ENCODE measurements around the gene PRDX6. TPM values are rescaled to one million over a fixed set of nuclear protein-coding genes. Genes with fewer than 3 reads are reported as not detected.

PRDX6 gene
- total RNA-seq, 2 experiments from 2014 or later, result 109 to 148 TPM

GRCh38 chr1:173520799-173521198 lies 43.7 kb downstream of the PRDX6 start:
- Histone ChIP-seq H3K4me1 (ENCODE audit: insufficient read depth, low read length, poor library complexity, severe bottlenecking) (no peaks in the 10 kb centered on the region), H3K36me3 (ENCODE audit: insufficient read depth, low read length) (no peaks in the 10 kb centered on the region), H4K20me1 (ENCODE audit: insufficient read depth, low read length) (no peaks in the 10 kb centered on the region), H3K79me2 (ENCODE audit: insufficient read depth, low read depth, low read length) (no peaks in the 10 kb centered on the region), H3K27ac (ENCODE audit: low read depth, low read length, poor library complexity, severe bottlenecking) (no peak overlapping the region), H2AFZ (ENCODE audit: low read length) (no peak overlapping the region), H3K4me2 (ENCODE audit: low read length) (no peak overlapping the region), H3K9me2 (ENCODE audit: insufficient read depth, low read length) (no peaks in the 10 kb centered on the region), H3K4me3 (ENCODE audit: low read depth, low read length, poor library complexity, severe bottlenecking) (no peak overlapping the region), H3K9me3 (ENCODE audit: low read length) (no peaks in the 10 kb centered on the region)
- no peak for TF ChIP-seq CTCF (conservative IDR thresholded peaks at IDR 0.05; ENCODE audit: low read length)
- TF ChIP-seq EZH2phosphoT487 (IDR thresholded peaks at IDR 0.05; ENCODE audit: borderline replicate concordance, low read depth, low read length), result no peak
- intact Hi-C loops (cut with micrococcal nuclease; ENCODE audit: unreplicated experiment), result no loop called here
- ChIA-PET CTCF (ENCODE audit: unreplicated experiment) (no interaction called here), POLR2A (interaction anchor here (0.6 to 1.2 kb wide), 5 partner anchors 21 to 1945 kb away, joined by 3 to 7 read pairs (median 3); no protein-coding TSS in a partner anchor)
- no peak for DNase-seq (ENCODE audit: low spot score)
- BruUV-seq (replicated peaks), result no TSS peak

- Histone ChIP-seq H3K4me3 (ENCODE audit: low read depth, low read length, poor library complexity, severe bottlenecking) (no peak overlapping the region), H3K36me3 (ENCODE audit: insufficient read depth, low read length) (no peaks in the 10 kb centered on the region), H2AFZ (ENCODE audit: low read length) (no peak overlapping the region), H3K79me2 (ENCODE audit: insufficient read depth, low read depth, low read length) (no peaks in the 10 kb centered on the region), H4K20me1 (ENCODE audit: insufficient read depth, low read length) (no peaks in the 10 kb centered on the region), H3K27ac (ENCODE audit: low read depth, low read length, poor library complexity, severe bottlenecking) (no peak overlapping the region), H3K9me3 (ENCODE audit: low read length) (no peaks in the 10 kb centered on the region), H3K4me1 (ENCODE audit: insufficient read depth, low read length, poor library complexity, severe bottlenecking) (no peaks in the 10 kb centered on the region), H3K4me2 (ENCODE audit: low read length) (no peak overlapping the region), H3K9me2 (ENCODE audit: insufficient read depth, low read length) (no peaks in the 10 kb centered on the region)
- POLR2A ChIA-PET, result interaction anchor here (0.7 kb wide), 1 partner anchor 9 kb away, joined by 3 read pairs; no protein-coding TSS in a partner anchor
- intact Hi-C loops (cut with micrococcal nuclease; ENCODE audit: unreplicated experiment), result no loop called here
- BruUV-seq (replicated peaks), result no TSS peak
- CTCF ChIA-PET (ENCODE audit: unreplicated experiment), result no interaction called here
- TF ChIP-seq CTCF (conservative IDR thresholded peaks at IDR 0.05; ENCODE audit: low read length) (no peak), EZH2phosphoT487 (IDR thresholded peaks at IDR 0.05; ENCODE audit: borderline replicate concordance, low read depth, low read length) (no peak)
- DNase-seq (ENCODE audit: low spot score), result no peak
Measured at GRCh38 chr1:173523329-173523728, 46.2 kb downstream of the PRDX6 start.

- H3K4me1 ChIP-seq (ENCODE audit: insufficient read depth, low read length, poor library complexity, severe bottlenecking), result no peaks in the 10 kb centered on the region
- H3K9me2 ChIP-seq (ENCODE audit: insufficient read depth, low read length), result no peaks in the 10 kb centered on the region
- intact Hi-C loops (cut with micrococcal nuclease; ENCODE audit: unreplicated experiment), result no loop called here
- ChIA-PET CTCF (ENCODE audit: unreplicated experiment) (no interaction called here), POLR2A (interaction anchor here (0.6 kb wide), 1 partner anchor 96 kb away, joined by 3 read pairs; no protein-coding TSS in a partner anchor)
- DNase-seq (ENCODE audit: low spot score), result no peak
- TF ChIP-seq EZH2phosphoT487 (IDR thresholded peaks at IDR 0.05; ENCODE audit: borderline replicate concordance, low read depth, low read length) (no peak), CTCF (conservative IDR thresholded peaks at IDR 0.05; ENCODE audit: low read length) (no peak)
- H3K4me2 ChIP-seq (ENCODE audit: low read length), result no peak overlapping the region
- no peak overlapping the region for H3K4me3 ChIP-seq (ENCODE audit: low read depth, low read length, poor library complexity, severe bottlenecking)
- no peak overlapping the region for H2AFZ ChIP-seq (ENCODE audit: low read length)
- no peaks in the 10 kb centered on the region for H3K79me2 ChIP-seq (ENCODE audit: insufficient read depth, low read depth, low read length)
- no peaks in the 10 kb centered on the region for H3K36me3 ChIP-seq (ENCODE audit: insufficient read depth, low read length)
- H3K9me3 ChIP-seq (ENCODE audit: low read length), result no peaks in the 10 kb centered on the region
- no peak overlapping the region for H3K27ac ChIP-seq (ENCODE audit: low read depth, low read length, poor library complexity, severe bottlenecking)
- no peaks in the 10 kb centered on the region for H4K20me1 ChIP-seq (ENCODE audit: insufficient read depth, low read length)
- BruUV-seq (replicated peaks), result no TSS peak
Measured at GRCh38 chr1:173525926-173526325, 48.8 kb downstream of the PRDX6 start.

Measured in OCI-LY7 (cell line).